A673 (cell line): ENCODE measurements around the gene ADCY4. TPM values are rescaled to one million over a fixed set of nuclear protein-coding genes. Genes with fewer than 3 reads are reported as not detected.

Source experiments
- BruUV-seq: library from RNA; stranded (reverse); fragments of 400-500 nt; replicated peaks from 2 replicates; lab custom pipeline; 2021; lab: Mats Ljungman, UMichigan
- CTCF ChIA-PET: fragments of 300-600 bp; sonication (Branson Sonifier 250); formaldehyde crosslinking; loops from one replicate; lab custom pipeline; 2022; ENCODE audit warnings: antibody characterized with exemption; lab: Charles Lee
- POLR2A ChIA-PET: fragments of 300-600 bp; sonication (Branson Sonifier 250); formaldehyde crosslinking; loops from one replicate; lab custom pipeline; 2022; ENCODE audit warnings: antibody characterized with exemption; ENCODE audit not compliant: low non-redundant PET; lab: Charles Lee
- DNase-seq: peaks from one replicate; pipeline ENCODE4 v3.0.0-alpha.2; 2015; ENCODE audit warnings: low spot score
- H3K27ac ChIP-seq: fragments of 200-600 bp; sonication (generic); 2 replicates; pipeline ENCODE4 v1.5.1; 2016; ENCODE audit warnings: mixed run types, low read depth, mild to moderate bottlenecking, mixed read lengths, antibody characterized with exemption, low read length; ENCODE audit not compliant: poor library complexity, severe bottlenecking
- H3K27me3 ChIP-seq: fragments of 200-600 bp; sonication (generic); replicated peaks from 2 replicates; pipeline ENCODE4 v1.6.1; 2017; ENCODE audit warnings: mixed run types, low read depth, mild to moderate bottlenecking, mixed read lengths, antibody characterized with exemption, low read length; ENCODE audit not compliant: insufficient read depth, poor library complexity
- H3K36me3 ChIP-seq: fragments of 200-600 bp; sonication (generic); 2 replicates; pipeline ENCODE4 v1.6.1; 2016; ENCODE audit warnings: mixed run types, mild to moderate bottlenecking, mixed read lengths, antibody characterized with exemption, low read length; ENCODE audit not compliant: insufficient read depth, poor library complexity, severe bottlenecking
- H3K4me1 ChIP-seq: fragments of 200-600 bp; sonication (generic); 2 replicates; pipeline ENCODE4 v1.6.1; 2017; ENCODE audit warnings: mixed run types, mild to moderate bottlenecking, mixed read lengths, antibody characterized with exemption, low read length; ENCODE audit not compliant: insufficient read depth, poor library complexity, severe bottlenecking
- H3K4me3 ChIP-seq: fragments of 200-600 bp; sonication (generic); 2 replicates; pipeline ENCODE4 v1.5.1; 2016; ENCODE audit warnings: low read depth, mixed run types, mild to moderate bottlenecking, mixed read lengths, low read length; ENCODE audit not compliant: poor library complexity, severe bottlenecking
- H3K9me3 ChIP-seq: fragments of 200-600 bp; sonication (generic); 2 replicates; pipeline ENCODE4 v1.6.1; 2016; ENCODE audit warnings: mixed run types, low read depth, mild to moderate bottlenecking, mixed read lengths, antibody characterized with exemption, low read length; ENCODE audit not compliant: poor library complexity, severe bottlenecking
- CTCF ChIP-seq: fragments of 300-800, 200-600 bp; sonication (generic); conservative IDR thresholded peaks from 2 replicates; pipeline ENCODE4 v1.5.1; 2017; ENCODE audit warnings: low read depth, mild to moderate bottlenecking, antibody characterized with exemption, low read length, moderate library complexity, mixed read lengths
- EZH2 ChIP-seq: fragments of 200-600 bp; sonication (generic); IDR thresholded peaks from 2 replicates; pipeline ENCODE4 v1.6.1; 2017; ENCODE audit warnings: borderline replicate concordance, low read depth, mild to moderate bottlenecking, mixed read lengths, antibody characterized with exemption, low read length; ENCODE audit not compliant: poor library complexity, severe bottlenecking
- intact Hi-C: fragments of 100-400 bp; cut with micrococcal nuclease; formaldehyde crosslinking; loops from one replicate; pipeline ENCODE4 v1.10.0; 2022; ENCODE audit not compliant: unreplicated experiment
- total RNA-seq: library from RNA; stranded (reverse); gene quantifications from 2 replicates; pipeline ENCODE4 v1.2.3, GENCODE V29; 2021

ADCY4 gene
- total RNA-seq, 1 experiment from 2014 or later: 0.84 TPM

GRCh38 chr14:24364841-24365240 lies 30.0 kb upstream of the ADCY4 start:
- Histone ChIP-seq H3K4me3 (no peak overlapping the region), H3K36me3 (no peaks in the 10 kb centered on the region), H3K27ac (no peak overlapping the region), H3K9me3 (no peaks in the 10 kb centered on the region), H3K4me1 (peaks cover 12% of the 10 kb centered on the region), H3K27me3 (no peaks in the 10 kb centered on the region)
- ChIA-PET CTCF (interaction anchor here (2.1 kb wide), 1 partner anchor 67 kb away, joined by 14 read pairs; no protein-coding TSS in a partner anchor), POLR2A (no interaction called here)
- intact Hi-C loops: loop anchor here (2.0 to 5.0 kb wide), 2 partner anchors 47 to 66 kb away; no protein-coding TSS in a partner anchor
- DNase-seq: no peak
- no peak for TF ChIP-seq CTCF
- TF ChIP-seq EZH2: no peak
- BruUV-seq: no TSS peak

GRCh38 chr14:24363401-24363800 lies 28.5 kb upstream of the ADCY4 start:
- Histone ChIP-seq H3K27me3 (no peaks in the 10 kb centered on the region), H3K4me1 (peaks cover 12% of the 10 kb centered on the region), H3K4me3 (no peak overlapping the region), H3K9me3 (no peaks in the 10 kb centered on the region), H3K27ac (no peak overlapping the region), H3K36me3 (no peaks in the 10 kb centered on the region)
- CTCF ChIA-PET: interaction anchor here (0.6 kb wide), 1 partner anchor 35 kb away, joined by 4 read pairs; the partner anchor contains the start of gene NYNRIN
- DNase-seq: no peak
- BruUV-seq: no TSS peak
- no peak for TF ChIP-seq EZH2
- no peak for TF ChIP-seq CTCF
- intact Hi-C loops: no loop called here
- POLR2A ChIA-PET: no interaction called here

GRCh38 chr14:24362241-24362960 lies 27.5 kb upstream of the ADCY4 start:
- intact Hi-C loops: no loop called here
- Histone ChIP-seq H3K4me1 (peaks cover 9% of the 10 kb centered on the region), H3K27ac (no peak overlapping the region), H3K36me3 (no peaks in the 10 kb centered on the region), H3K9me3 (no peaks in the 10 kb centered on the region), H3K27me3 (no peaks in the 10 kb centered on the region), H3K4me3 (no peak overlapping the region)
- ChIA-PET POLR2A (no interaction called here), CTCF (no interaction called here)
- TF ChIP-seq CTCF (no peak), EZH2 (no peak)
- DNase-seq: no peak
- BruUV-seq: no TSS peak
